Activated CD4-positive, alpha-beta T cell treated with anti-CD3 and anti-CD28 coated beads for 36 hours (primary cell): ENCODE results near the gene SLC25A13. TPM values are rescaled to one million over a fixed set of nuclear protein-coding genes. Genes with fewer than 3 reads are reported as not detected.

ENCODE experiments used
- ATAC-seq: fragments of 200-7000 bp; cut with Tn5 transposase; one replicate; pipeline ENCODE4 v1.10.0; 2021; ENCODE audit warnings: mild to moderate bottlenecking, moderate library complexity
- CTCF ChIA-PET: fragments of 350-600 bp; sonication (Branson Sonifier 250); formaldehyde crosslinking; loops from one replicate; lab custom pipeline; 2021; ENCODE audit warnings: antibody characterized with exemption; lab: Charles Lee
- POLR2A ChIA-PET: fragments of 350-600 bp; sonication (Branson Sonifier 250); formaldehyde crosslinking; loops from one replicate; lab custom pipeline; 2021; ENCODE audit warnings: antibody characterized with exemption, inconsistent platforms; lab: Charles Lee
- DNase-seq: peaks from one replicate; pipeline ENCODE4 v3.0.0-alpha.2; 2020
- H3K27ac Mint-ChIP-seq: one replicate; pipeline ENCODE4 v1.8.0; 2021; ENCODE audit warnings: mixed read lengths
- H3K27me3 Mint-ChIP-seq: one replicate; pipeline ENCODE4 v1.8.0; 2021; ENCODE audit warnings: mixed read lengths
- H3K36me3 Mint-ChIP-seq: one replicate; pipeline ENCODE4 v1.8.0; 2021; ENCODE audit warnings: low read depth, mixed read lengths
- H3K4me1 Mint-ChIP-seq: one replicate; pipeline ENCODE4 v1.8.0; 2021; ENCODE audit warnings: mixed read lengths
- H3K4me3 Mint-ChIP-seq: one replicate; pipeline ENCODE4 v1.8.0; 2021; ENCODE audit warnings: mild to moderate bottlenecking, moderate library complexity, mixed read lengths
- H3K9me3 Mint-ChIP-seq: one replicate; pipeline ENCODE4 v1.8.0; 2021; ENCODE audit warnings: low read depth, mixed read lengths
- intact Hi-C, 2 experiments: fragments of 100-400 bp; cut with DNase I in 1 of 2; cut with micrococcal nuclease in 1 of 2; formaldehyde crosslinking; loops; one replicate each; pipeline versions ENCODE4 v1.14.2 to v1.15.1; 2022 to 2024; cut with DNase I, micrococcal nuclease
- microRNA-seq: library from miRNA; unstranded; fragments of <30 nt; microRNA quantifications from one replicate; pipeline ENCODE4 v1.2.0, GENCODE V29; 2021; ENCODE audit warnings: borderline replicate concordance
- total RNA-seq, 2 experiments: library from RNA; stranded (reverse); gene quantifications; one replicate each; pipeline ENCODE4 v1.2.3, GENCODE V29; 2021

The SLC25A13 gene
- total RNA-seq, 2 experiments from 2014 or later = 10.3 to 11.3 TPM

GRCh38 chr7:96089511-96089910, 232.4 kb downstream of the SLC25A13 start:
- DNase-seq (no peak), ATAC-seq (no peak)
- H3K27ac Mint-ChIP-seq = no peak overlapping the region
- CTCF ChIA-PET = interaction anchor here (0.6 to 1.3 kb wide), 3 partner anchors 9 to 50 kb away, joined by 3 to 4 read pairs (median 3); no protein-coding TSS in a partner anchor
- H3K4me3 Mint-ChIP-seq = no peak overlapping the region
- peaks cover 2% of the 10 kb centered on the region for H3K4me1 Mint-ChIP-seq
- intact Hi-C loops = no loop called here
- POLR2A ChIA-PET = no interaction called here
- no peaks in the 10 kb centered on the region for H3K9me3 Mint-ChIP-seq
- H3K27me3 Mint-ChIP-seq = peaks cover 14% of the 10 kb centered on the region
- H3K36me3 Mint-ChIP-seq = no peaks in the 10 kb centered on the region

- ChIA-PET POLR2A (no interaction called here), CTCF (interaction anchor here (1.2 to 1.3 kb wide), 2 partner anchors 35 to 938 kb away, joined by 3 to 4 read pairs; no protein-coding TSS in a partner anchor)
- H3K27me3 Mint-ChIP-seq = peaks cover 16% of the 10 kb centered on the region
- peaks cover 2% of the 10 kb centered on the region for H3K4me1 Mint-ChIP-seq
- H3K4me3 Mint-ChIP-seq = no peak overlapping the region
- H3K27ac Mint-ChIP-seq = no peak overlapping the region
- no peak for DNase-seq
- no peaks in the 10 kb centered on the region for H3K9me3 Mint-ChIP-seq
- no peak for ATAC-seq
- intact Hi-C loops = no loop called here
- no peaks in the 10 kb centered on the region for H3K36me3 Mint-ChIP-seq
Measured at GRCh38 chr7:96088579-96088978, 233.3 kb downstream of the SLC25A13 start.

GRCh38 chr7:96085953-96086352, 235.9 kb downstream of the SLC25A13 start:
- Mint-ChIP-seq H3K27me3 (peaks cover 15% of the 10 kb centered on the region), H3K27ac (no peak overlapping the region), H3K9me3 (no peaks in the 10 kb centered on the region), H3K4me1 (no peaks in the 10 kb centered on the region), H3K36me3 (no peaks in the 10 kb centered on the region), H3K4me3 (no peak overlapping the region)
- ChIA-PET CTCF (interaction anchor here (0.8 to 1.9 kb wide), 4 partner anchors 9 to 30 kb away, joined by 3 to 10 read pairs (median 4); no protein-coding TSS in a partner anchor), POLR2A (no interaction called here)
- DNase-seq (no peak), ATAC-seq (no peak)
- intact Hi-C loops = no loop called here

- H3K27ac Mint-ChIP-seq = no peak overlapping the region
- intact Hi-C loops = no loop called here
- no peaks in the 10 kb centered on the region for H3K36me3 Mint-ChIP-seq
- H3K4me3 Mint-ChIP-seq = no peak overlapping the region
- ChIA-PET POLR2A (interaction anchor here (0.6 to 0.7 kb wide), 2 partner anchors 14 to 17 kb away, joined by 3 to 7 read pairs; no protein-coding TSS in a partner anchor), CTCF (interaction anchor here (1.1 to 1.9 kb wide), 3 partner anchors 8 to 14 kb away, joined by 3 to 10 read pairs (median 5); no protein-coding TSS in a partner anchor)
- H3K4me1 Mint-ChIP-seq = no peaks in the 10 kb centered on the region
- peak; percentile 76 for ATAC-seq
- DNase-seq = no peak
- no peaks in the 10 kb centered on the region for H3K9me3 Mint-ChIP-seq
- peaks cover 12% of the 10 kb centered on the region for H3K27me3 Mint-ChIP-seq
Measured at GRCh38 chr7:96084881-96085553, 236.9 kb downstream of the SLC25A13 start.

- POLR2A ChIA-PET = no interaction called here
- H3K36me3 Mint-ChIP-seq = no peaks in the 10 kb centered on the region
- CTCF ChIA-PET = interaction anchor here (0.6 to 1.4 kb wide), 2 partner anchors 9 to 948 kb away, joined by 3 to 4 read pairs; no protein-coding TSS in a partner anchor
- intact Hi-C loops = no loop called here
- H3K4me3 Mint-ChIP-seq = no peak overlapping the region
- no peak for ATAC-seq
- peaks cover 8% of the 10 kb centered on the region for H3K4me1 Mint-ChIP-seq
- H3K27ac Mint-ChIP-seq = no peak overlapping the region
- H3K9me3 Mint-ChIP-seq = no peaks in the 10 kb centered on the region
- peaks cover 34% of the 10 kb centered on the region for H3K27me3 Mint-ChIP-seq
- DNase-seq = no peak
Measured at GRCh38 chr7:96080027-96080426, 241.9 kb downstream of the SLC25A13 start.

GRCh38 chr7:96076350-96076707, 245.6 kb downstream of the SLC25A13 start:
- Mint-ChIP-seq H3K4me3 (peak overlapping the region; percentile 69), H3K4me1 (peaks cover 8% of the 10 kb centered on the region), H3K36me3 (no peaks in the 10 kb centered on the region), H3K9me3 (no peaks in the 10 kb centered on the region), H3K27me3 (peaks cover 35% of the 10 kb centered on the region), H3K27ac (no peak overlapping the region)
- ChIA-PET POLR2A (interaction anchor here (0.6 kb wide), 1 partner anchor 184 kb away, joined by 3 read pairs; no protein-coding TSS in a partner anchor), CTCF (interaction anchor here (0.7 to 1.6 kb wide), 6 partner anchors 10 to 964 kb away, joined by 3 to 10 read pairs (median 4); no protein-coding TSS in a partner anchor)
- intact Hi-C loops = loop anchor here in 1 of 2 experiments (5.0 kb wide), 1 partner anchor 801 kb away; no protein-coding TSS in a partner anchor
- ATAC-seq (no peak), DNase-seq (no peak)

GRCh38 chr7:96075510-96076349, 246.2 kb downstream of the SLC25A13 start:
- H3K9me3 Mint-ChIP-seq = no peaks in the 10 kb centered on the region
- DNase-seq (peak; percentile 71), ATAC-seq (peak; percentile 81)
- intact Hi-C loops = loop anchor here (1.0 to 5.0 kb wide), 5 partner anchors 159 to 990 kb away; no protein-coding TSS in a partner anchor
- CTCF ChIA-PET = interaction anchor here (0.5 to 1.3 kb wide), 7 partner anchors 10 to 955 kb away, joined by 3 to 5 read pairs (median 3); no protein-coding TSS in a partner anchor
- H3K36me3 Mint-ChIP-seq = no peaks in the 10 kb centered on the region
- peak overlapping the region; percentile 69 for H3K4me3 Mint-ChIP-seq
- no peak overlapping the region for H3K27ac Mint-ChIP-seq
- peaks cover 34% of the 10 kb centered on the region for H3K27me3 Mint-ChIP-seq
- POLR2A ChIA-PET = no interaction called here
- H3K4me1 Mint-ChIP-seq = peaks cover 8% of the 10 kb centered on the region

GRCh38 chr7:96074871-96075270, 247.0 kb downstream of the SLC25A13 start:
- POLR2A ChIA-PET = no interaction called here
- Mint-ChIP-seq H3K27ac (no peak overlapping the region), H3K4me3 (no peak overlapping the region), H3K27me3 (peaks cover 32% of the 10 kb centered on the region), H3K36me3 (no peaks in the 10 kb centered on the region), H3K4me1 (peaks cover 8% of the 10 kb centered on the region), H3K9me3 (no peaks in the 10 kb centered on the region)
- CTCF ChIA-PET = interaction anchor here (0.5 to 1.3 kb wide), 6 partner anchors 11 to 955 kb away, joined by 3 to 5 read pairs (median 3); no protein-coding TSS in a partner anchor
- DNase-seq (no peak), ATAC-seq (no peak)
- intact Hi-C loops = loop anchor here (1.0 to 5.0 kb wide), 5 partner anchors 158 to 990 kb away; no protein-coding TSS in a partner anchor

Small RNAs within 50 kb of the gene (microRNA-seq; reads per million reads assigned to microRNA genes)
- gene MIR591 = not detected
